GM06990 (cell line): ENCODE data around the gene CHKB.

Experiments used
- DNase-seq: peaks from one replicate; pipeline ENCODE4 v3.0.0-alpha.2; 2011; ENCODE audit not compliant: insufficient read length; ENCODE audit errors: extremely low read depth
- H3K27me3 ChIP-seq: replicated peaks from 2 replicates; pipeline ENCODE4 v1.6.0; 2011; ENCODE audit warnings: low read length; ENCODE audit not compliant: control insufficient read depth, insufficient read depth
- H3K36me3 ChIP-seq: 2 replicates; pipeline ENCODE4 v1.5.1; 2011; ENCODE audit warnings: low read length; ENCODE audit not compliant: control insufficient read depth, insufficient read depth
- H3K4me3 ChIP-seq: replicated peaks from 2 replicates; pipeline ENCODE4 v1.5.1; 2011; ENCODE audit warnings: low read depth, mild to moderate bottlenecking, control low read depth, low read length
- CTCF ChIP-seq: IDR thresholded peaks from 2 replicates; pipeline ENCODE4 v1.5.1; 2011; ENCODE audit warnings: low read length, control low read depth, mild to moderate bottlenecking, inconsistent platforms; ENCODE audit not compliant: insufficient read depth, poor library complexity, severe bottlenecking

CHKB gene

DNA sequence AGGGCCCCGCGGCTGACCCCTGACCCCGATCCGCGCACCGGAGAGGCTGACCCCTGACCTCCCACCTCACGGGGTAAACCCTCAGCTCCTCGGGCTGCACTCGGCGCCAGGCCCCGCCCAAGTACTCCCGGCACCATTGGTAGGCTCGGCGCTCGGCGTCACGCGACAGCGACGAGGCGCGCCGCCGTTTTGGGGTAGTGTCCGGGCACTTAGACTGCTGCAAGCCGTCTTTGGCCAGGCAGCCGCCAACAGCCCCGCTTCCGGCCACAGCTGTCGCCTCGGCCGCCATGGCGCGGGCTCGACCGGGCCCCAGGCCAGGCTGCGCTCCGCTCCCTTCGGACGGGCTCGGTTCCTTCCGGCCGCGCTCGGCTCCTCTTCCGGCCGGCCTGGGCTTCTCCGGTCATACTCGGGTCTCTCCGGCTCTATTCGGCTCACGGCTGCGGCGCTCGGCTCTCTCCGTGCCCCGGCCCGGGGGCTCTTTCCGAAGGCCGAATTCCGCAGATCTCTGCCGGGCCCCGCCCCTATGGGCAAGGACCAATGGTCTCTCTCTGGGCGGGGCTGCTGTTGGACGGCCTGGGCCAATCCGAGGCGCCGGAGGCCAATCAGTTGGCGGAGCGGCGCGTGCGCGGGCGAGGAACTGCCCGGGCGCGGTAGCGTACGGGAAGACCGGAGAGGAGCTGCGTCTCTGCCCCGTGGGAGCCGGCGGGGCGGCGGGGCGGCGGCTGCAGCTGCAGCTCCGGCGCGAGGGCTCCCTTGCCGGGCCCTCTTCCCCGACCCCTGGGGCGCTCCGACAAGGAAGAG is at the start of gene CHKB:
TSS of gene CHKB (minus strand) at position 357 of the 801 bp plus-strand sequence. CDS start at position 289, 68 bp downstream.
- Histone ChIP-seq H3K4me3 (peak within 1 kb of the TSS; percentile 85), H3K27me3 (no peaks in the 10 kb centered on the region), H3K36me3 (peaks cover 13% of the 10 kb centered on the region)
- peak; percentile 97 for DNase-seq
- TF ChIP-seq CTCF, result no peak

DNA sequence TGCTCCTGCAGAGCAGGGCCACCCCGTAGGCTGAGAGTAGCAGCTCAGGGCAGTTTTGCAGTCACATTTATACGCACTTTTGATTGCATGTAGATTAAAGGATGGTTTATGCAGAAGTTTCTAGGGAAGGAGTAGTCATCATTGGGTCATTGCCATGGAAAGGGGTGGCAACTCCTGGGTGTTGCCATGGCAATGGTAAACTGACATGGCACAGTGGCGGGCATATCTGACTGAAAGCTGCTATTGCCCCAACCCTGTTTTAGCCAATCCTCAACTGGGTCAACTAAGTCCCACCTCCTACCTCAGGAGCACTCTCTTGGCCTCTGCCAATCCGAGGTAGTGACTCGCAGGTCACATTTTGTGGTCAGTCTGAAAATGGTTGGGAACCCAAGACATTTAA is 47.7 kb upstream of the CHKB start:
- TF ChIP-seq CTCF, result no peak
- Histone ChIP-seq H3K27me3 (no peaks in the 10 kb centered on the region), H3K4me3 (no peak overlapping the region), H3K36me3 (peaks cover 3% of the 10 kb centered on the region)
- no peak for DNase-seq

GRCh38 chr22:50628543-50629134 is 46.0 kb upstream of the CHKB start:
- Histone ChIP-seq H3K4me3 (peak overlapping the region; percentile 92), H3K36me3 (peaks cover 7% of the 10 kb centered on the region), H3K27me3 (no peaks in the 10 kb centered on the region)
- no peak for TF ChIP-seq CTCF
- DNase-seq, result no peak

DNA sequence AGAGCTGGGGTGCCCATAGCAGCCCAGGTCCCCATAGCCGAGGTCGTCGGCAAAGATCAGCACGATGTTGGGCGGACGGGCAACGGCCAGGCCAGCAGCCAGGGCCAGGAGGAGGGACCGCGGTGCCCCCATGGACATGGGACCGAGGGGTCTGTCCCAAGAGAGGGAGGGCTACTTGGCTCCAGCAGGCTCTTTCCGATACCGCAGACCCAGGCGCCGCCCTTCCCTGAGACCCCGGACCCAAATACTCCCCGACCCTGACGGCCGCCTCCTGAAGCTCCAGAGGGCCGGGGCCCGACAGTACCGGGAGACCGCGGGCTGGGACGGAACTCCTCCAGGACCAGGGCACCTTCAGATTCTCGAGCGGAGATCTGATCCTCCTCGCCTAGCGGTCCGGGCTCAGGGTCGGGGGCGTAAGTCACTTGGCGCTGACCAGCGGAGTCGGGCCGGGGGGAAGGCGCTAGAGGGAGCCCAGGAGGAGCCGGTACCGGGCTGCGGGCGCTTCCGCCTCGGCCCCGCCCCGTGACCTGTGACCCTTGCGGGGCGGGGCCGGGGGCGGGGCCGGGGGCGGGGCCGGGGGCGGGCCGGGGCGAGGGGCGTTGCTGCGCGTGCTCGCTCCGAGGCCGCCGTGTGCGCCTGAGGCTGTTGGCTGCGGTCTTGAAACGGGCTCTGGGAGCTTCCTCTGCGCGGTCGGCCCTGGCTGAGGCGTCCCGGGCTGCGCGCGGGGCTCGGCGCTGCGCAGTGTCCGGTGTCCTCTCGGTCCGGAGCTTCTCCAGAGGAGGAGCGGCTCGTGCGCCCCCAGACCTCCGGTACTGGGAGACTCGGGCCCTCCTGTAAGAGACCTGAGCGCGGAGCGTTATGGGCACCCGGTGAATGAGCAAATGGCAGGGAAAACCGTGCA is 45.2 kb upstream of the CHKB start, which contains the start of gene ARSA:
TSS of gene ARSA (minus strand) at position 511 of the 901 bp plus-strand sequence. CDS start at position 138, 373 bp downstream.
- Histone ChIP-seq H3K36me3 (peaks cover 7% of the 10 kb centered on the region), H3K4me3 (peak within 1 kb of the TSS; percentile 92), H3K27me3 (no peaks in the 10 kb centered on the region)
- peak; percentile 82 for DNase-seq
- TF ChIP-seq CTCF, result peak; percentile 61

- no peak for DNase-seq
- Histone ChIP-seq H3K27me3 (no peaks in the 10 kb centered on the region), H3K36me3 (peaks cover 7% of the 10 kb centered on the region), H3K4me3 (peak overlapping the region; percentile 92)
- TF ChIP-seq CTCF, result no peak
These were observed 44.4 kb upstream of the CHKB start for GRCh38 chr22:50626850-50627641.
